Measurements from ENCODE around the gene SKIC3. TPM values are rescaled to one million over a fixed set of nuclear protein-coding genes. Genes with fewer than 3 reads are reported as not detected.

Gene SKIC3
- total RNA-seq, 1 experiment from 2014 or later, result 37.6 TPM

- POLR2A ChIA-PET (ENCODE audit: unreplicated experiment), result no interaction called here
- no TSS peak for BruUV-seq (replicated peaks)
- no peaks in the 10 kb centered on the region for H3F3A ChIP-seq (ENCODE audit: low read length, unreplicated experiment)
- intact Hi-C loops (cut with micrococcal nuclease), result no loop called here
- CTCF ChIA-PET, result no interaction called here
- no peaks in the 10 kb centered on the region for H3K27me3 ChIP-seq (ENCODE audit: low read length)
- no peaks in the 10 kb centered on the region for H3K79me2 ChIP-seq (ENCODE audit: low read length)
- peak overlapping the region; percentile 41; the same call in 1 of the 2 replicates for H3K4me2 ChIP-seq (ENCODE audit: low read length)
- H2AFZ ChIP-seq (ENCODE audit: low read length), result no peak overlapping the region
- no peak for TF ChIP-seq CTCF (conservative IDR thresholded peaks at IDR 0.05; ENCODE audit: low read depth, low read length)
- no peak for TF ChIP-seq EZH2 (IDR thresholded peaks at IDR 0.05; ENCODE audit: low read length, unreplicated experiment)
- TF ChIP-seq EZH2phosphoT487 (IDR thresholded peaks at IDR 0.05; ENCODE audit: borderline replicate concordance, low read length), result no peak
- DNase-seq (no peak), ATAC-seq (peak; percentile 27; the same call in 1 of the 2 replicates)
- H3K27ac ChIP-seq (ENCODE audit: low read length), result no peak overlapping the region
- H3K4me3 ChIP-seq (ENCODE audit: low read length), result no peak overlapping the region
- peaks cover 22% of the 10 kb centered on the region for H3K36me3 ChIP-seq (ENCODE audit: low read depth, low read length)
- no peaks in the 10 kb centered on the region for H3K4me1 ChIP-seq (ENCODE audit: insufficient read depth, low read length)
- no peaks in the 10 kb centered on the region for H3K9me3 ChIP-seq (ENCODE audit: low read length)
- no peaks in the 10 kb centered on the region for H4K20me1 ChIP-seq (ENCODE audit: low read length)
- no peak overlapping the region for H3K9ac ChIP-seq (ENCODE audit: low read length)
- H3K9me2 ChIP-seq (replicated peaks; ENCODE audit: low read length), result no peaks in the 10 kb centered on the region
Measured at GRCh38 chr5:95543017-95543705, 11.6 kb downstream of the SKIC3 start.

GRCh38 chr5:95537501-95537900, 17.3 kb downstream of the SKIC3 start:
- no peak overlapping the region for H3K27ac ChIP-seq (ENCODE audit: low read length)
- TF ChIP-seq EZH2 (IDR thresholded peaks at IDR 0.05; ENCODE audit: low read length, unreplicated experiment) (no peak), EZH2phosphoT487 (IDR thresholded peaks at IDR 0.05; ENCODE audit: borderline replicate concordance, low read length) (no peak), CTCF (conservative IDR thresholded peaks at IDR 0.05; ENCODE audit: low read depth, low read length) (no peak)
- H3K79me2 ChIP-seq (ENCODE audit: low read length), result no peaks in the 10 kb centered on the region
- intact Hi-C loops (cut with micrococcal nuclease), result no loop called here
- H3K27me3 ChIP-seq (ENCODE audit: low read length), result no peaks in the 10 kb centered on the region
- H3K9me3 ChIP-seq (ENCODE audit: low read length), result no peaks in the 10 kb centered on the region
- no peaks in the 10 kb centered on the region for H3K9me2 ChIP-seq (replicated peaks; ENCODE audit: low read length)
- H3K4me2 ChIP-seq (ENCODE audit: low read length), result no peak overlapping the region
- H3F3A ChIP-seq (ENCODE audit: low read length, unreplicated experiment), result no peaks in the 10 kb centered on the region
- no TSS peak for BruUV-seq (replicated peaks)
- DNase-seq (no peak), ATAC-seq (no peak)
- peaks cover 14% of the 10 kb centered on the region for H3K36me3 ChIP-seq (ENCODE audit: low read depth, low read length)
- ChIA-PET POLR2A (ENCODE audit: unreplicated experiment) (no interaction called here), CTCF (interaction anchor here (0.6 kb wide), 1 partner anchor 113 kb away, joined by 4 read pairs; no protein-coding TSS in a partner anchor)
- no peak overlapping the region for H3K9ac ChIP-seq (ENCODE audit: low read length)
- H4K20me1 ChIP-seq (ENCODE audit: low read length), result no peaks in the 10 kb centered on the region
- H2AFZ ChIP-seq (ENCODE audit: low read length), result no peak overlapping the region
- no peaks in the 10 kb centered on the region for H3K4me1 ChIP-seq (ENCODE audit: insufficient read depth, low read length)
- H3K4me3 ChIP-seq (ENCODE audit: low read length), result no peak overlapping the region

GRCh38 chr5:95533761-95534160, 21.0 kb downstream of the SKIC3 start:
- ChIA-PET POLR2A (ENCODE audit: unreplicated experiment) (no interaction called here), CTCF (no interaction called here)
- ATAC-seq (no peak), DNase-seq (no peak)
- no peaks in the 10 kb centered on the region for H3K27me3 ChIP-seq (ENCODE audit: low read length)
- H3K27ac ChIP-seq (ENCODE audit: low read length), result no peak overlapping the region
- no TSS peak for BruUV-seq (replicated peaks)
- H3F3A ChIP-seq (ENCODE audit: low read length, unreplicated experiment), result no peaks in the 10 kb centered on the region
- H3K9me3 ChIP-seq (ENCODE audit: low read length), result no peaks in the 10 kb centered on the region
- H3K4me1 ChIP-seq (ENCODE audit: insufficient read depth, low read length), result no peaks in the 10 kb centered on the region
- H4K20me1 ChIP-seq (ENCODE audit: low read length), result no peaks in the 10 kb centered on the region
- no peak overlapping the region for H3K4me3 ChIP-seq (ENCODE audit: low read length)
- peaks cover 7% of the 10 kb centered on the region; the same call in 1 of the 2 replicates for H3K36me3 ChIP-seq (ENCODE audit: low read depth, low read length)
- no peak overlapping the region for H3K4me2 ChIP-seq (ENCODE audit: low read length)
- TF ChIP-seq CTCF (conservative IDR thresholded peaks at IDR 0.05; ENCODE audit: low read depth, low read length), result no peak
- no peak for TF ChIP-seq EZH2phosphoT487 (IDR thresholded peaks at IDR 0.05; ENCODE audit: borderline replicate concordance, low read length)
- TF ChIP-seq EZH2 (IDR thresholded peaks at IDR 0.05; ENCODE audit: low read length, unreplicated experiment), result no peak
- intact Hi-C loops (cut with micrococcal nuclease), result no loop called here
- no peak overlapping the region for H3K9ac ChIP-seq (ENCODE audit: low read length)
- no peak overlapping the region for H2AFZ ChIP-seq (ENCODE audit: low read length)
- H3K79me2 ChIP-seq (ENCODE audit: low read length), result no peaks in the 10 kb centered on the region
- H3K9me2 ChIP-seq (replicated peaks; ENCODE audit: low read length), result no peaks in the 10 kb centered on the region

All from PC-3 (cell line).